Measurements from ENCODE around the gene DNAJC1.

DNAJC1 gene

DNA sequence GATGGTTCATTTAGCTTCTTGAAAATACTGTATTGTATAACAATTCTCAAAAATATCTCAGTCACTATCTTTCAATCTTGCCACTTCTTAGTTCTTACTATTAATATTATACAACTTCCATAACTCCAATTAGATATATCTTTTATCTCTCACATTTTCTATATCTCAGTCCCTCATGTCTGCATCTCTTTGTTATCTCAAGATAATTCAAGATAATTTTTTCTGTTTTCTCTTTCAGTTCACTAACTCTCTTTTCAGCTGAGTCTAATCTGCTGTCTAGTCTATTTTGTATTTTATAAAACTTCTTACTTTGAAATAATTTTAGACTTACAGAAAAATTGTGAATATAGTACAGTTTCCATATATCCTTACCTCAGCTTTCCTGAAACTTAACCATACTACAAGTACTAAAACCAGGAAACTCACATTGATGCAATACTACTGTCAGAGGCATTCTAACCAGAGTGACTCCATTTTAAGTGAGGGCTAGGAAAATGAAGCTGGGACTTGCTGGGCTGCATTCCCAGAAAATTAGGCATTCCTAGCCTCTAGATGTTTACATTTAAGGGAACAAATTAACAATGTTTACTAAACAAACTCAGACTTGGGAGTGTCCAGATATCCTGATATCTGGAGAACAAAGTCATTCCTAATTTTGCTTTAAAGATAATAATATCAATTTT is 38.4 kb downstream of the DNAJC1 start:
- Histone ChIP-seq H3K27me3 (replicated peaks; ENCODE audit: control insufficient read depth, insufficient read depth, low read length, poor library complexity, severe bottlenecking) (no peaks in the 10 kb centered on the region), H3K9me3 (ENCODE audit: control insufficient read depth, low read length) (no peaks in the 10 kb centered on the region), H3K4me3 (ENCODE audit: insufficient read depth, low read depth, low read length, poor library complexity, severe bottlenecking) (no peak overlapping the region), H3K4me1 (ENCODE audit: control insufficient read depth, insufficient read depth, low read length, poor library complexity, severe bottlenecking) (no peaks in the 10 kb centered on the region), H3K27ac (ENCODE audit: insufficient read depth, low read length, poor library complexity, severe bottlenecking) (no peak overlapping the region), H3K36me3 (ENCODE audit: control insufficient read depth, insufficient read depth, low read length) (no peaks in the 10 kb centered on the region)
- DNase-seq = no peak

DNA sequence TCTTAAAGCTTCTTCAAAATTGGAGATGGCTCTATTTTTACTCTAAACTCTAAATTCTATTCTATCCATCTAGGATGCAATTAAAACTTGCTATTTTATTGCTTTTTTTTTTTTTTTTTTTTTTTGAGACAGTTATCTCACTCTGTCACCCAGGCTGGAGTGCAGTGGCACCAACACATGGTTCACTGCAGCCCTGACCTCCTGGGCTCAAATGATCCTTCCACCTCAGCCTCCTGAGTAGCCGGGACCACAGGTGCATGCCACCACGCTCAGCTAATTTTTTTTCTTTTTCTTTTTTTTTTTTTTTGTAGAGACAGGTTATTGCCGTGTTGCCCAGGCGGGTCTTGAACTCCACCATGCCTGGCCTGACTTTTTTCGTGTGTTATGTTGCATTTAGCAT is 41.2 kb downstream of the DNAJC1 start:
- no peaks in the 10 kb centered on the region for H3K27me3 ChIP-seq (replicated peaks; ENCODE audit: control insufficient read depth, insufficient read depth, low read length, poor library complexity, severe bottlenecking)
- H3K4me1 ChIP-seq (ENCODE audit: control insufficient read depth, insufficient read depth, low read length, poor library complexity, severe bottlenecking) = no peaks in the 10 kb centered on the region
- no peak overlapping the region for H3K27ac ChIP-seq (ENCODE audit: insufficient read depth, low read length, poor library complexity, severe bottlenecking)
- H3K4me3 ChIP-seq (ENCODE audit: insufficient read depth, low read depth, low read length, poor library complexity, severe bottlenecking) = no peak overlapping the region
- H3K36me3 ChIP-seq (ENCODE audit: control insufficient read depth, insufficient read depth, low read length) = no peaks in the 10 kb centered on the region
- no peak for DNase-seq
- H3K9me3 ChIP-seq (ENCODE audit: control insufficient read depth, low read length) = no peaks in the 10 kb centered on the region

DNA sequence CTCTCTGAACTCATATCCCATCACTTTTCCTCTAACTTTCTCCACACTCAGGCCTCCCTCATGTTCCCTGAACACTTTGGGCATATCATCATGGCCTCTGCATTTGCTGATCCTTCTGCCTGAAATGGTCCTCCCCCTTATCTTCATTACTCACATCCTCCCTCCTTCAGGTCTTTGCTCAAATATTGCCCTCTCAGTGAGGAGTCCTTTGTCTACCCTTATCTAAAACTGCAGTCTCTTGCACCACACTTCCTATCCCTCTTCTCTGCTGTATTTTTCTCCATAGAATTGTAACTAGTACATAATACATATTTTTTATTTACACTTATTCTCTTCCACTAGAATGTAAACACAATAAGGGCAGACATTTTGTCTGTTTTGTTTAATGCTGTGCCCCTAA is 41.7 kb downstream of the DNAJC1 start:
- Histone ChIP-seq H3K36me3 (ENCODE audit: control insufficient read depth, insufficient read depth, low read length) (no peaks in the 10 kb centered on the region), H3K4me1 (ENCODE audit: control insufficient read depth, insufficient read depth, low read length, poor library complexity, severe bottlenecking) (no peaks in the 10 kb centered on the region), H3K9me3 (ENCODE audit: control insufficient read depth, low read length) (no peaks in the 10 kb centered on the region), H3K27me3 (replicated peaks; ENCODE audit: control insufficient read depth, insufficient read depth, low read length, poor library complexity, severe bottlenecking) (no peaks in the 10 kb centered on the region), H3K4me3 (ENCODE audit: insufficient read depth, low read depth, low read length, poor library complexity, severe bottlenecking) (no peak overlapping the region), H3K27ac (ENCODE audit: insufficient read depth, low read length, poor library complexity, severe bottlenecking) (no peak overlapping the region)
- DNase-seq = no peak

DNA sequence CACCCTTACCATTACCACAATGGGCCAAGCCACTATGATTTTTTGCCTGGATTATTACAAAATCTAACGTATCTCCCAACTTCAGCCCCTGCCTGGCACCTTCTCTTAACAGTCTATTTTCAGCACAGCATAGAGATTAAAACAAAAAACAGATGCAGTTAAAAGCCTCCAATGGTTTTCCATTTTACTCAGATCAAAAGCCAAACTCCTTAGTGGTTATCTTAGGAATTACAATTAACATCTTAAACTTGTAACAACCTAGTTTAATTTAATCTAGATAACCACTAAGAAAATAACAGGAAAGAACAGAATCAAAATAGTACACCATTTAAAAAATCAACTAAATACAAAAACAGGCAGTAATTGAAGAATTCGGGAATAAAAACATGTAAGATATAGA is 43.5 kb downstream of the DNAJC1 start:
- Histone ChIP-seq H3K4me3 (ENCODE audit: insufficient read depth, low read depth, low read length, poor library complexity, severe bottlenecking) (no peak overlapping the region), H3K27me3 (replicated peaks; ENCODE audit: control insufficient read depth, insufficient read depth, low read length, poor library complexity, severe bottlenecking) (no peaks in the 10 kb centered on the region), H3K27ac (ENCODE audit: insufficient read depth, low read length, poor library complexity, severe bottlenecking) (no peak overlapping the region), H3K4me1 (ENCODE audit: control insufficient read depth, insufficient read depth, low read length, poor library complexity, severe bottlenecking) (no peaks in the 10 kb centered on the region), H3K36me3 (ENCODE audit: control insufficient read depth, insufficient read depth, low read length) (no peaks in the 10 kb centered on the region), H3K9me3 (ENCODE audit: control insufficient read depth, low read length) (no peaks in the 10 kb centered on the region)
- no peak for DNase-seq

DNA sequence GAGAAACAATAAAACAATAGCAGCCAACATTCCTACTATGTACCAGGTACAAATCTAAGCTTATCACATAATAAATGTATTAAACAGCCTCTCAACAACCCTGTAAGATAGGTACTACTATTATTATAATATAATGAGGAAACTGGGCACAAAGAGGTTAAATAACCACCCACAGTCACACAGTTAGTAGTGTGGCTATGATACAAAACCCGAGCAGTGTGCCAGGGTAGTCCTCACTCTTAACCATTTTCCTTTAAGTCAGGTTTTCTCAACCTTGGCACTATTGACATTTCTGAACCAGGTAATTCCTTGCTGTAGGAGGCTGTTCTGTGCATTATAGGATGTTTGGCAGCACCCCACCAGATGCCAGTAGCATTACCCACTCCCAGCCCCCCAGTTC is 48.8 kb downstream of the DNAJC1 start:
- Histone ChIP-seq H3K4me1 (ENCODE audit: control insufficient read depth, insufficient read depth, low read length, poor library complexity, severe bottlenecking) (no peaks in the 10 kb centered on the region), H3K4me3 (ENCODE audit: insufficient read depth, low read depth, low read length, poor library complexity, severe bottlenecking) (no peak overlapping the region), H3K27ac (ENCODE audit: insufficient read depth, low read length, poor library complexity, severe bottlenecking) (no peak overlapping the region), H3K36me3 (ENCODE audit: control insufficient read depth, insufficient read depth, low read length) (no peaks in the 10 kb centered on the region), H3K27me3 (replicated peaks; ENCODE audit: control insufficient read depth, insufficient read depth, low read length, poor library complexity, severe bottlenecking) (no peaks in the 10 kb centered on the region), H3K9me3 (ENCODE audit: control insufficient read depth, low read length) (no peaks in the 10 kb centered on the region)
- DNase-seq = no peak

DNA sequence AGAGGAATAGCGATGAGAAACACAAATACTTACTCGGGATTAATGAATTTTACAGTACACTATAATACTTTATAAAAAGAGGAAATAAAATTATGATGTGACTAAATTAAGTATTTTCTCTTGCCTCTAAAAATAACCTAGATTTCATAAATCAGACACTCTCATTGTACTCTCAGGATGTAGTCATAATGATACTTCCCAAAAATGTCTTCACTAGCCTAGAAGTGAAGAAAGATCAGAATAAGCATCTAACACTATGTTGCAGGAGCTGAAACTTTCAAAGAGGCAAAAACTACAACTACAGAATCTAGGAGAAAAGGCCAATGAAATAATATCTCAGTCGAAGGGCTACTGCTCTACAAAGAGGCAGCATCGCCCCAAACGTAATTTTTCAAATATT is 49.4 kb downstream of the DNAJC1 start:
- DNase-seq = no peak
- no peaks in the 10 kb centered on the region for H3K9me3 ChIP-seq (ENCODE audit: control insufficient read depth, low read length)
- no peak overlapping the region for H3K27ac ChIP-seq (ENCODE audit: insufficient read depth, low read length, poor library complexity, severe bottlenecking)
- H3K4me1 ChIP-seq (ENCODE audit: control insufficient read depth, insufficient read depth, low read length, poor library complexity, severe bottlenecking) = no peaks in the 10 kb centered on the region
- no peaks in the 10 kb centered on the region for H3K36me3 ChIP-seq (ENCODE audit: control insufficient read depth, insufficient read depth, low read length)
- no peaks in the 10 kb centered on the region for H3K27me3 ChIP-seq (replicated peaks; ENCODE audit: control insufficient read depth, insufficient read depth, low read length, poor library complexity, severe bottlenecking)
- H3K4me3 ChIP-seq (ENCODE audit: insufficient read depth, low read depth, low read length, poor library complexity, severe bottlenecking) = no peak overlapping the region

DNA sequence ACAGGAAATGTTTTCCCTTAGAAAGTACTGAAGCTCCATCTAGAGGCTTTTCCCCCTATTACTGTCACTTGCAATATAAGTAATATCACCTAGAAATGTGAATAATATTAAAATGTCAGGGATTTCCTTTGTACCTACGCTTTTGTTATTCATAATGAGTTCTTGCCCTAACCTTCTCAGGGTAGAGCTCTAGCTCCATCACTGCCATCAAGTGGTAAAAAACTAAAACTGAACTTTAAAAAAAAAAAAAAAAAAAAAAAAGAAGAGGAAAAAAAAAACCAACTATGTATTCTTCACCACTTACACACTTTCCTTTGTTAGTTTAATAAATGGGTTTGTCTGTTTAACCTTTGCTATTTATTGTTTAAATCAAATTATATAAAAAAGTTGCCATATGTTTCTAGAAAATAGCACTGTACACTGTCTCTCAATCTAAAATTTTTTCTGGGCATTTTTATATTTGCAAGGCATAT is 49.9 kb downstream of the DNAJC1 start:
- Histone ChIP-seq H3K27me3 (replicated peaks; ENCODE audit: control insufficient read depth, insufficient read depth, low read length, poor library complexity, severe bottlenecking) (no peaks in the 10 kb centered on the region), H3K36me3 (ENCODE audit: control insufficient read depth, insufficient read depth, low read length) (no peaks in the 10 kb centered on the region), H3K9me3 (ENCODE audit: control insufficient read depth, low read length) (no peaks in the 10 kb centered on the region), H3K4me1 (ENCODE audit: control insufficient read depth, insufficient read depth, low read length, poor library complexity, severe bottlenecking) (no peaks in the 10 kb centered on the region), H3K27ac (ENCODE audit: insufficient read depth, low read length, poor library complexity, severe bottlenecking) (no peak overlapping the region), H3K4me3 (ENCODE audit: insufficient read depth, low read depth, low read length, poor library complexity, severe bottlenecking) (no peak overlapping the region)
- DNase-seq = no peak

DNA sequence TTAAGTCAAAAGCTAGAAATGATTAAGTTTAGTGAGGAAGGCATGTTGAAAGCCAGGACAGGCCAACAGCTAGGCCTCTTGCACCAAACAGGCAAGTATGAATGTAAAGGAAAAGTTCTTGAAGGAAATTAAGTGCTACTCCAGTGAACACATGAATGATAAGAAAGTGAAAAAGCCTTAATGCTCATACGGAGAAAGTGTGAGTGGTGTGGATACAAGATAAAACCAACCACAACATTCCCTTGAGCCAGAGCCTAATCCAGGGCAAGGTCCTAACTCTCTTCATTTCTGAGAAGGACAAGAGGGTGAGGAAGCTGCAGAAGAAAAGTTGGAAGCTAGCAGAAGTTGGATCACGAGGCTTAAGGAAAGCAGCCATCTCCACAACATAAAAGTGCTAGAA is 53.0 kb downstream of the DNAJC1 start:
- H3K36me3 ChIP-seq (ENCODE audit: control insufficient read depth, insufficient read depth, low read length) = no peaks in the 10 kb centered on the region
- H3K27ac ChIP-seq (ENCODE audit: insufficient read depth, low read length, poor library complexity, severe bottlenecking) = no peak overlapping the region
- no peak for DNase-seq
- no peaks in the 10 kb centered on the region for H3K27me3 ChIP-seq (replicated peaks; ENCODE audit: control insufficient read depth, insufficient read depth, low read length, poor library complexity, severe bottlenecking)
- no peaks in the 10 kb centered on the region for H3K4me1 ChIP-seq (ENCODE audit: control insufficient read depth, insufficient read depth, low read length, poor library complexity, severe bottlenecking)
- H3K9me3 ChIP-seq (ENCODE audit: control insufficient read depth, low read length) = no peaks in the 10 kb centered on the region
- no peak overlapping the region for H3K4me3 ChIP-seq (ENCODE audit: insufficient read depth, low read depth, low read length, poor library complexity, severe bottlenecking)

DNA sequence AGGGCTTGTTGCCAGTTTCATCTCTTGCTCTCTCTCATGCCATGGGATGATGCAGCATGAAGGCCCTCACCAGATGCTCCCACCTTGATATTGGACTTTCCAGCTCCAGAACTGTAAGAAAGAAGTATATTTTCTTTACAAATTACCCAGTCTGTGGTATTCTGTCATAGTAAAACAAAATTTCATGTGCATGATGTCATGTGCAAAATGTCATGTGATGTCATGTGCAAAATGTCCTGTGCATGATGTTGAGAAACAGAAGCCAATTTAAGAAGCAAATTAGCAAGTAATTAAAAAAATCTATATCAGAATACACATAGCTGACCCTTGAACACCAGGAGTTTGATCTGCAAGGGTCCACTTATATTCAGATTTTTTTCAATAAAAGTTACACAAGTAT is 56.6 kb downstream of the DNAJC1 start:
- Histone ChIP-seq H3K27me3 (replicated peaks; ENCODE audit: control insufficient read depth, insufficient read depth, low read length, poor library complexity, severe bottlenecking) (no peaks in the 10 kb centered on the region), H3K36me3 (ENCODE audit: control insufficient read depth, insufficient read depth, low read length) (no peaks in the 10 kb centered on the region), H3K4me1 (ENCODE audit: control insufficient read depth, insufficient read depth, low read length, poor library complexity, severe bottlenecking) (no peaks in the 10 kb centered on the region), H3K4me3 (ENCODE audit: insufficient read depth, low read depth, low read length, poor library complexity, severe bottlenecking) (no peak overlapping the region), H3K27ac (ENCODE audit: insufficient read depth, low read length, poor library complexity, severe bottlenecking) (no peak overlapping the region), H3K9me3 (ENCODE audit: control insufficient read depth, low read length) (no peaks in the 10 kb centered on the region)
- no peak for DNase-seq

DNA sequence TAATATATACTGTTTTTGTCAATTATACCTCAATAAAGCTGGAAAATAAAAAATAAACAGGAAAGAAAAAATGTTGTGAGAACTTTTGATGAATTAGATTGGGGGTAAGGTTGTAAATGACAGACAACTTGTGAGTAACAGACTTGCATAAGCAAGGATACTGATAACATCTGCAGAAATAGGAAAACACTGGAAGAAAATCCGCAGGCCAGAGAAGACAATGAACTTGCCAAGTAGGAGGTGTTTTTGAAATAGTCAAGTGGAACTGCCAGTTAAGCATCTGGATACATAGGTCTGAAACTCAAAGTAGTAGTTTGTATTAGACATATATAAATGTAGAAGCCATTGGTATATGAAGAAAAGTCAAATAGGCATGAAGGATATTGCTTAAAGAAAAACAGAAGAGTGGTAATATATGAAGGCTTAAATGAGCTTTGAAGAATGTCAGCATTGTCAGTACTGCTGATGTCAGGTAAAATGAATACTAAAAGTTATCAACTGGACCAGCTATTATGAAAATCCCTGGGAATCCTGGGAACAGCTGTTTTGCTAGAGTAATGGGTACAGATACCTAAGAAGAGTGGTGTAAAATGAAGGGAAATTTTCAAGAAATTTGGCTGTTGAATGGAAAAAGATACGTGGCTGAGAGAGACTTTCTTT is 58.7 kb downstream of the DNAJC1 start:
- DNase-seq = no peak
- Histone ChIP-seq H3K4me3 (ENCODE audit: insufficient read depth, low read depth, low read length, poor library complexity, severe bottlenecking) (no peak overlapping the region), H3K36me3 (ENCODE audit: control insufficient read depth, insufficient read depth, low read length) (no peaks in the 10 kb centered on the region), H3K27me3 (replicated peaks; ENCODE audit: control insufficient read depth, insufficient read depth, low read length, poor library complexity, severe bottlenecking) (no peaks in the 10 kb centered on the region), H3K4me1 (ENCODE audit: control insufficient read depth, insufficient read depth, low read length, poor library complexity, severe bottlenecking) (no peaks in the 10 kb centered on the region), H3K27ac (ENCODE audit: insufficient read depth, low read length, poor library complexity, severe bottlenecking) (no peak overlapping the region), H3K9me3 (ENCODE audit: control insufficient read depth, low read length) (no peaks in the 10 kb centered on the region)
